Large intestine (tissue), 3 donors: Measurements from ENCODE around the gene KIF5A. TPM values are rescaled to one million over a fixed set of nuclear protein-coding genes. Genes with fewer than 3 reads are reported as not detected.

Source experiments
- DNase-seq, 2 donors: peaks; one replicate each; pipeline versions ENCODE4 v3.0.0 to v3.0.0-alpha.2; 2013
- H3K27ac ChIP-seq: one replicate; pipeline ENCODE4 v1.5.1; 2013; ENCODE audit warnings: low read length
- H3K27me3 ChIP-seq: 2 replicates; pipeline ENCODE4 v1.6.1; 2013; ENCODE audit warnings: low read length; ENCODE audit not compliant: control insufficient read depth, insufficient read depth
- H3K36me3 ChIP-seq: 2 replicates; pipeline ENCODE4 v1.6.1; 2013; ENCODE audit warnings: low read length; ENCODE audit not compliant: control insufficient read depth, insufficient read depth
- H3K4me1 ChIP-seq: one replicate; pipeline ENCODE4 v1.6.1; 2013; ENCODE audit warnings: low read length; ENCODE audit not compliant: control insufficient read depth, insufficient read depth
- H3K4me3 ChIP-seq: one replicate; pipeline ENCODE4 v1.5.1; 2013; ENCODE audit warnings: low read length
- H3K9me3 ChIP-seq: one replicate; pipeline ENCODE4 v1.6.1; 2013; ENCODE audit warnings: mild to moderate bottlenecking, low read depth, low read length, moderate library complexity; ENCODE audit not compliant: control insufficient read depth
- WGBS: methylation state at CpG from one replicate; pipeline ENCODE4 v1.1.5; 2013; ENCODE audit warnings: low lambda C conversion rate; ENCODE audit not compliant: insufficient coverage; 5-methylcytosine and 5-hydroxymethylcytosine counted together
- polyA plus RNA-seq: library from polyadenylated mRNA; unstranded; fragments of 120-200 nt; gene quantifications from one replicate; pipeline ENCODE4 v1.2.1, GENCODE V29; 2013

The KIF5A gene
- polyA plus RNA-seq, 1 donor = 12.3 TPM

- Histone ChIP-seq H3K36me3 (peaks cover 81% of the 10 kb centered on the region), H3K27ac (no peak overlapping the region), H3K4me1 (peaks cover 21% of the 10 kb centered on the region), H3K4me3 (no peak overlapping the region), H3K27me3 (no peaks in the 10 kb centered on the region), H3K9me3 (no peaks in the 10 kb centered on the region)
- no peak for DNase-seq
- WGBS = no CpG with 5 or more reads among the region's 5 CpGs
Observed at GRCh38 chr12:57527184-57527583, 22.7 kb upstream of the KIF5A start.

- H3K9me3 ChIP-seq = no peaks in the 10 kb centered on the region
- peaks cover 19% of the 10 kb centered on the region for H3K4me1 ChIP-seq
- DNase-seq = no peak
- no CpG with 5 or more reads among the region's 12 CpGs for WGBS
- peaks cover 91% of the 10 kb centered on the region for H3K36me3 ChIP-seq
- H3K27ac ChIP-seq = no peak overlapping the region
- no peaks in the 10 kb centered on the region for H3K27me3 ChIP-seq
- H3K4me3 ChIP-seq = no peak overlapping the region
Observed at GRCh38 chr12:57528176-57528575, 21.7 kb upstream of the KIF5A start.

- 67% methylated on average over 1 of the region's 10 CpGs for WGBS
- DNase-seq = no peak
- H3K9me3 ChIP-seq = no peaks in the 10 kb centered on the region
- no peak overlapping the region for H3K27ac ChIP-seq
- no peak overlapping the region for H3K4me3 ChIP-seq
- H3K27me3 ChIP-seq = no peaks in the 10 kb centered on the region
- H3K36me3 ChIP-seq = peaks cover 95% of the 10 kb centered on the region
- H3K4me1 ChIP-seq = peaks cover 14% of the 10 kb centered on the region
Observed at GRCh38 chr12:57528831-57529555, 20.9 kb upstream of the KIF5A start.

GRCh38 chr12:57529831-57530230 is 20.0 kb upstream of the KIF5A start:
- Histone ChIP-seq H3K4me1 (peaks cover 6% of the 10 kb centered on the region), H3K4me3 (no peak overlapping the region), H3K27me3 (no peaks in the 10 kb centered on the region), H3K9me3 (no peaks in the 10 kb centered on the region), H3K36me3 (peaks cover 95% of the 10 kb centered on the region), H3K27ac (no peak overlapping the region)
- WGBS = no CpG with 5 or more reads among the region's 6 CpGs
- DNase-seq = no peak

GRCh38 chr12:57530396-57531142 is 19.3 kb upstream of the KIF5A start:
- Histone ChIP-seq H3K27me3 (no peaks in the 10 kb centered on the region), H3K4me1 (no peaks in the 10 kb centered on the region), H3K36me3 (peaks cover 96% of the 10 kb centered on the region), H3K27ac (no peak overlapping the region), H3K9me3 (no peaks in the 10 kb centered on the region), H3K4me3 (no peak overlapping the region)
- WGBS = no CpG with 5 or more reads among the region's 5 CpGs
- DNase-seq = no peak

GRCh38 chr12:57531836-57532235 is 18.0 kb upstream of the KIF5A start:
- H3K4me3 ChIP-seq = no peak overlapping the region
- no peak overlapping the region for H3K27ac ChIP-seq
- H3K4me1 ChIP-seq = no peaks in the 10 kb centered on the region
- peaks cover 94% of the 10 kb centered on the region for H3K36me3 ChIP-seq
- H3K9me3 ChIP-seq = no peaks in the 10 kb centered on the region
- no CpG with 5 or more reads among the region's 1 CpG for WGBS
- no peak for DNase-seq
- no peaks in the 10 kb centered on the region for H3K27me3 ChIP-seq

GRCh38 chr12:57533108-57533507 is 16.7 kb upstream of the KIF5A start:
- Histone ChIP-seq H3K9me3 (no peaks in the 10 kb centered on the region), H3K4me1 (no peaks in the 10 kb centered on the region), H3K27ac (no peak overlapping the region), H3K4me3 (no peak overlapping the region), H3K27me3 (no peaks in the 10 kb centered on the region), H3K36me3 (peaks cover 89% of the 10 kb centered on the region)
- no CpG with 5 or more reads among the region's 8 CpGs for WGBS
- no peak for DNase-seq

GRCh38 chr12:57534250-57534649 is 15.6 kb upstream of the KIF5A start:
- Histone ChIP-seq H3K4me3 (no peak overlapping the region), H3K36me3 (peaks cover 88% of the 10 kb centered on the region), H3K27me3 (no peaks in the 10 kb centered on the region), H3K27ac (no peak overlapping the region), H3K9me3 (no peaks in the 10 kb centered on the region), H3K4me1 (no peaks in the 10 kb centered on the region)
- 90% methylated on average over 2 of the region's 5 CpGs for WGBS
- no peak for DNase-seq

GRCh38 chr12:57534991-57535543 is 14.8 kb upstream of the KIF5A start:
- H3K9me3 ChIP-seq = no peaks in the 10 kb centered on the region
- H3K27me3 ChIP-seq = no peaks in the 10 kb centered on the region
- H3K4me3 ChIP-seq = no peak overlapping the region
- no peak overlapping the region for H3K27ac ChIP-seq
- DNase-seq = no peak
- no peaks in the 10 kb centered on the region for H3K4me1 ChIP-seq
- peaks cover 85% of the 10 kb centered on the region for H3K36me3 ChIP-seq
- WGBS = no CpG with 5 or more reads among the region's 3 CpGs

- Histone ChIP-seq H3K27me3 (no peaks in the 10 kb centered on the region), H3K9me3 (no peaks in the 10 kb centered on the region), H3K4me1 (no peaks in the 10 kb centered on the region), H3K36me3 (peaks cover 84% of the 10 kb centered on the region), H3K27ac (no peak overlapping the region), H3K4me3 (no peak overlapping the region)
- DNase-seq = no peak
- no CpG with 5 or more reads among the region's 6 CpGs for WGBS
Observed at GRCh38 chr12:57535764-57536596, 13.9 kb upstream of the KIF5A start.
